DMS 273 (cell line): ENCODE measurements around the gene ANTXR2.
"Not testable (repeated sequence)": the region's sequence is repeated elsewhere in the genome, so short reads cannot be mapped to it uniquely, and the experiment has no call there.

Source experiments
- DNase-seq: peaks from one replicate; lab custom pipeline; 2025; ENCODE audit not compliant: unreplicated experiment; lab: John Stamatoyannopoulos, UW

The ANTXR2 gene

DNA sequence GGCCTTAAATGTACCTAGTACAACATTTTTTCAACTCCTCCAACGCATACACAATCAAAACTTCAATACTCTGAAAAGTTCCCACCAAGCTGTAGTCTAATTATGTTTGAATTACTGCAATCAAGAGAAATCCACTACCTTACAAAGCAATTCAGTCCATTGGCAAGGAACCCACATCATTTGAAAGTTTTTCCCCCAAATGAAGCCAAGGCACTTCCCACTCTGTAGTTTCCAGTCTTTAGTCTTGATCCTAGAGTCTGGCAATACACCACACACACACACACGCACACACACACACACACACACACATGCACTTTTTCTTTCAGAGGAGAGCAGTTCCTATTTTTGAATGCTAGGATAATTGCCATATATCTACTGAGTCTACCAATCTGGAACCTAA lies 79.6 kb downstream of the ANTXR2 start:
- DNase-seq: no peak

DNA sequence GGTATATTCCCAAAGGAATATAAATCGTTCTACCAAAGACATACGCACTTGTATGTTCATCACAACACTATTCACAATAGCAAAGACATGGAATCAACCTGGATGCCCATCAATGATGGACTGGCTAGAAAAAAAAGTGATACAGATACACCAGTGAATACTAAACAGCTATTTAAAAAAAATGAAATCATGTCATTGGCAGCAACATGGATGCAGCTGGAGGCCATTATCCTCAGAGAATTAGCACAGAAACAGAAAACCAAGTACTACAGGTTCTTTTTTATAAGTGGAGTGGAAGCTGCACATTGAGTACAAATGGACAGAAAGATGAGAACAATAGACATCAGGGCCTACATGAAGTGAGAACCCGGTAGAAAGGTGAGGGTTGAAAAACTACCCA lies 81.4 kb downstream of the ANTXR2 start:
- no peak for DNase-seq

GRCh38 chr4:79991100-79991499 lies 81.9 kb downstream of the ANTXR2 start:
- DNase-seq: not testable (repeated sequence)

DNA sequence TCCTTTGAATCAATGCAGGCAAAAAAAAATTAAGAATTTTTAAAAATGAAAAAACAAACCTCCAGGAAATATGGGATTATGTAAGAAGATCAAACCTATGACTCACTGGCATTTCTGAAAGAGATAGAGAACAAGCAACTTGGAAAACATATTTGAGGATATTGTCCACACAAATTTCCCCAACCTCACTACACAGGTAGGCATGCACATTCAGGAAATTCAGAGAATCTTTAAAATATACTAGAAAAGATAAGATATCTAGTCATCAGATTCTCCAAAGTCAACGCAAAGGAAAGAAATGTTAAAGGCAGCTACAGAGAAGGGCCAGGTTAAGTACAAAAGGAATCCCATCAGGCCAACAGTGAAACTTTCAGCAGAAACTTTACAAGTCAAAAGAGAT lies 85.6 kb downstream of the ANTXR2 start:
- DNase-seq: no peak

DNA sequence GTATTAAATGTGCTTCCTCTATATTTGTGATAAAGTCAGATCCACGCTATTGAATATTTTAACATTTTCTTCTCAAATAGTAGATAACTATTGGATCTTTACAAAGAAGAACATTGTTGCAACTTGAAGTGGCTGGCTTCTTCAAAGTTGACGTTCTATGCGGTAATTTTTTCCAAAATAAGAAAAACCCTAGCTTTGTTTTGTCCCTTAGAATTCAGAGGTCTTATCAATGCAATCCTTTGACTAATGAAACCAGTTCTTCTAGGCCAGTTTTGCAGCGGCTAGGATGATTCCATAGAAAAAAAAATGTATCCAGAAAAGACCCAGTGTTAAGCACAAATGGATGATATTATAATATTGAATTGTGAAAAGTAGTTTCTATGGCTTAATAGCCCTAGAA lies 89.6 kb downstream of the ANTXR2 start:
- DNase-seq: no peak

DNA sequence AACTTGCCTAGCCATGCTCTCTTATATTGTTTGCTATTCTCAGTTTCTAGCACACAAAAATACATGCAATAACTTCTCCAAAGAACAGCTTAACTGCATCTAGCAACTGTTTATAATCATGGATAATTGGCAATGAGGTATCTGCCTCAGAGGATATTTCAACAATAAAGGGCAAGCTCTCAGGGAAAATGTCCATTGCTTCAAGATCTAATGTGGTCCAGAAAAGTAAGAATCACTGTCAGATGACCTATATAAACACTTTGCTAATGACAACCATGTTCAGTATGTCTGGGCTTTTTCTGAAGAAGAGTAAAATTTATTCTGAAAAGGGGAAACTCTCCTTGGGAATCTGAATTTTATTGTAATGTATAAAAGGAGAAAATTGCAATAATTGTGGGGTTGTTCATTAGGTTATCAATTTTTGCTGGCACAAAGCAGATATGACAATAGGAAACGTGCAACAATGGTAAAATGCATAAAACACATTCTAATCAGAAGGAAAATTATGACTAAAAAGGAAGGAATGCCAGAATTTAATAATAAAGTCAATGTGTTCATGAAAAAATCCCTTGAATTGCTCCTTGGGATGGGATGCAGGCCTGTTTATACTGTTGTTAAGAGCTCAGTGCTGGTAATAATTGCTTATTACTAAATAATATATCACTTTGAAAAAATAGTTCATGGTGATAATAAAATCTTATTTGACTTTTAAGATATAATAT lies 90.3 kb downstream of the ANTXR2 start:
- DNase-seq: no peak

GRCh38 chr4:79980448-79980847 lies 92.6 kb downstream of the ANTXR2 start:
- no peak for DNase-seq

DNA sequence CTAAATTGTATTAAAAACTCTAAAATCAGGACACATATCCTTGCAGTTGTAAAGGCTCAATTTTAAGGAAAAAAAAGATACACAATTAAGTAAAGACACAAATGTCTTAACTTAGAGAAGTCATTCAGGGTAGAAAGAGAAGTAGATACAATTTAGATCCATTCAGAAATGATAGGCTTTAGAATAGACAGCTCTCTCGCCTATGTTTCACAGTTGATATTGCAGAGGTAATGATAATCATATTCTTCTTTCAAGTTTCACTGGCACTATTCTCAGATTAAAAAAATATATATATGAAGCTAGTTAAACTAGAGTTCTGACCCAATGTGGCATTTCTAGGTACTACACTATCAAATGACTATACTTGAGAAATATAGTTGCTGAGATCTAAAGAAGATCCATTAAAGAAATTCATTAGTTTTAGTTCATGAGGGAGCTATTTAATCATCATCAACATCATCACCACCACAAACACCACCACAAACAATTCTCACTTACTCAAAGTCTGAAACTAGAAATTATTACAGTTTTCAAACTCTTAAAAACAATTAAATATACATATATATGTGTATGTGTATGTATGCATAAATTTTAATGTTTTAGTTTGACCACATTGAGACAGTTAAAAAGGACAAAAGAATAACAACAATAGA lies 93.1 kb downstream of the ANTXR2 start:
- DNase-seq: no peak

DNA sequence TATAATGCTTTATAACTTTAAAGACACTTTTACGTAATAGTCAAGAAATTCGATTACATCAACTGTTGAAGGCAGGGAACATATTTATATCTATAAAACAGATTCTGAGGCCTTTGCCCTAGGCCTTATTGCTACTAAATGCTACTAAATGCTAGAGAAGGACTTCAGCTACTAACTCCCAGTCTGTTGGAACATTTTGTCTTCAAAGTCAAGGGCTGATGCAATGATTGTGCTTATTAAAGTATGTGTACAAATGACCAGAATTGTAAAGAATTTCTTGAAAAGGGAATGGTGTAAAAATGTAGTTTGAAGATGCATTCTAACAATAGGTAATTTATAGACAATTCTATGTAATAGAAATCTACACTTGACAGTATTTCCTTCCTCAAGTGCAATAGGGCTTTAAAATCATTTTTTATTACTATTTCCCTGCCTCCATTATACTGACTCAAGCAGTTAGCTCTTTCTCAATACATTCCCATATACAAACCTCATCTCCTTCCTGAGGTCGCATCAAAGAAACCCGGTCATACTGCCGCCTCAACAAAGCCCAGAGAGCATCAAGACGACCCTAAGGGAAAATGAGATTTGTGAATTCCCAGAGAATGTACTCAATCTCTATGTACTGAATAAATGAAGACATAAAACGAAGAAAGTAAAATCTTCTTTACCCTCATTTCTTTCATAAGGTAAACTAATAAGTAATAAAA lies 95.7 kb downstream of the ANTXR2 start:
- DNase-seq: no peak

GRCh38 chr4:79964400-79965211 lies 108.4 kb downstream of the ANTXR2 start:
- DNase-seq: no peak

- no peak for DNase-seq
Measured at GRCh38 chr4:79964020-79964399, 109.0 kb downstream of the ANTXR2 start.

- DNase-seq: no peak
Measured at GRCh38 chr4:79959652-79960051, 113.4 kb downstream of the ANTXR2 start.

- no peak for DNase-seq
Measured at GRCh38 chr4:79958466-79959264, 114.4 kb downstream of the ANTXR2 start.

DNA sequence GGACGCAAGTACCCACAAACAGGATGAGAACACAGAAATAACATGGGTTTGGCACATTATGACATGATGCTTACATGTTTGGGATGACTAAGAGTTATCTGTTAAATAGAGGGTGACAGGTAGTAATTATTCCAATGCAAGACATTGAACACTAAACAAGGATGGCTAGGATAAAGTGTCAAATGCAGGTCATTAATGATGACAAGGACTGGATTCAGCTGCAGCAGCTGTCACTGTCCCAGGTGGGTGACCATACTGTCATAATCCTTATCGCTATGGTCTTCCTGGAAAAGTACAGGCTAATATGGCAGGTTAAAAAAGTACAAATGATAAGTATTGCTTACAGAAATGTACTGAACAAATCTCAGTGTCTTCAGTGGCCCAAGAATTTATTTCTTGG lies 123.9 kb downstream of the ANTXR2 start:
- no peak for DNase-seq

GRCh38 chr4:79948739-79949138 lies 124.3 kb downstream of the ANTXR2 start:
- DNase-seq: no peak

DNA sequence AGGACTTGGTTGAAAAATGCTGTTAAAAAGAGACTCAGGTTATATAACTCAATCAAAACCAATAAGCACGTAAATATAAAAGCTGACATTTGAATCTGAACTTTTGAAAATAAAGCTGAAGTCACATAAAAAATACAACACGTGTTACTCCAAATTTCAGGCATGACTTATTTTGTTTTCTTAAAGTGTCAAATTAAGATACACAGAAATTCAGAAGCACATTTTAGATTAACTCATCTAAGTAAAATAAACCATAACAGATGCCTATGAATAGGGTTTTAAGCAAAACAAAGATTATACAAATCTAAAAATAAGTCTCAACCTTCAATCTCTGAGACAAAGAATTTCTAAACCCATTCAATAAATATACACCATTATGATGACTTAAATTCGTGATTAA lies 124.8 kb downstream of the ANTXR2 start:
- DNase-seq: no peak

GRCh38 chr4:79947386-79947785 lies 125.6 kb downstream of the ANTXR2 start:
- DNase-seq: no peak

DNA sequence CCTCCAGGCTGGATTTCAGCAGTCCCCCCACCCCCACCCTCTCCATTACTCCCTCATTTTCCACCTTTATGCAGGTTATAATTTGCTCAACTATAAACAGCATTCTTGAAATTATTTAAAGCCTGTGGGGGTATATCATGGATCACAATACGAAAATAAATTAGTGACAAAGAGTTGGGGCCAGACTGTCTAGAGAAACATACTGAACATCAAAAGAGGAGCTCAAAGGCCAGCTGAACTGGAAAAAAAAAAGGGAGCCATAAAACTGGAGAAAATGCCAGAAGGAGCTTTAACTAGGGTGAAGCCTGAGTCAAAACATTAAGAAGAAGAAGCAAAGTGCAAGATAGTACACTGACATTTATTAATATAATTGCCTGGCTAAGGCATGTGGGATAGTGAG lies 137.8 kb downstream of the ANTXR2 start:
- no peak for DNase-seq

- DNase-seq: no peak
Measured at GRCh38 chr4:79934660-79935059, 138.4 kb downstream of the ANTXR2 start.

- no peak for DNase-seq
Measured at GRCh38 chr4:79927931-79928330, 145.1 kb downstream of the ANTXR2 start.

- DNase-seq: no peak
Measured at GRCh38 chr4:79923281-79923680, 149.7 kb downstream of the ANTXR2 start.
